Neural cell (in vitro differentiated cells): ENCODE results near the gene MTRF1L. TPM values are rescaled to one million over a fixed set of nuclear protein-coding genes. Genes with fewer than 3 reads are reported as not detected.

ENCODE experiments used
- H2AFZ ChIP-seq: fragments of 200-600, 300-800 bp; sonication (generic), shearing (Covaris generic); 2 replicates; pipeline ENCODE4 v1.6.0; 2014; ENCODE audit warnings: low read depth, mild to moderate bottlenecking, antibody characterized with exemption, low read length, moderate library complexity
- H3F3A ChIP-seq: fragments of 200-600 bp; shearing (Covaris generic); 2 replicates; pipeline ENCODE4 v1.6.1; 2016; ENCODE audit warnings: mild to moderate bottlenecking, moderate library complexity, mixed read lengths, antibody characterized with exemption, low read length; ENCODE audit not compliant: insufficient read depth, poor library complexity, severe bottlenecking
- H3K27ac ChIP-seq: fragments of 200-600, 300-800 bp; sonication (generic), shearing (Covaris generic); 2 replicates; pipeline ENCODE4 v1.5.1; 2014; ENCODE audit warnings: mild to moderate bottlenecking, low read length, moderate library complexity
- H3K27me3 ChIP-seq: fragments of 300-800, 200-600 bp; sonication (generic), shearing (Covaris generic); 2 replicates; pipeline ENCODE4 v1.6.0; 2014; ENCODE audit warnings: mild to moderate bottlenecking, low read depth, low read length, moderate library complexity; ENCODE audit not compliant: insufficient read depth
- H3K36me3 ChIP-seq: fragments of 300-800, 200-600 bp; sonication (generic), shearing (Covaris generic); 2 replicates; pipeline ENCODE4 v1.5.1; 2014; ENCODE audit warnings: mild to moderate bottlenecking, antibody characterized with exemption, low read length, moderate library complexity; ENCODE audit not compliant: insufficient read depth
- H3K4me2 ChIP-seq: fragments of 300-800, 200-600 bp; sonication (generic), shearing (Covaris generic); 2 replicates; pipeline ENCODE4 v1.6.0; 2014; ENCODE audit warnings: mild to moderate bottlenecking, low read length
- H3K4me3 ChIP-seq: fragments of 300-800, 200-600 bp; sonication (generic), shearing (Covaris generic); 2 replicates; pipeline ENCODE4 v1.5.1; 2014; ENCODE audit warnings: mild to moderate bottlenecking, low read length, moderate library complexity
- H3K79me2 ChIP-seq: fragments of 200-600 bp; shearing (Covaris generic); replicated peaks from 2 replicates; pipeline ENCODE4 v1.6.0; 2014; ENCODE audit warnings: mild to moderate bottlenecking, low read length, moderate library complexity; ENCODE audit not compliant: insufficient read depth
- H3K9ac ChIP-seq: fragments of 300-800, 200-600 bp; sonication (generic), shearing (Covaris generic); 2 replicates; pipeline ENCODE4 v1.6.1; 2016; ENCODE audit warnings: mild to moderate bottlenecking, low read length, mixed read lengths
- H3K9me2 ChIP-seq: fragments of 200-600 bp; shearing (Covaris generic); 2 replicates; pipeline ENCODE4 v1.6.1; 2016; ENCODE audit warnings: mild to moderate bottlenecking, low read length, mixed read lengths; ENCODE audit not compliant: insufficient read depth
- H3K9me3 ChIP-seq: fragments of 200-600, 300-800 bp; sonication (generic), shearing (Covaris generic); 2 replicates; pipeline ENCODE4 v1.6.1; 2016; ENCODE audit warnings: mild to moderate bottlenecking, mixed run types, low read length, moderate library complexity, mixed read lengths
- H4K20me1 ChIP-seq: fragments of 200-600 bp; shearing (Covaris generic); 2 replicates; pipeline ENCODE4 v1.6.1; 2016; ENCODE audit warnings: mild to moderate bottlenecking, mixed run types; ENCODE audit not compliant: insufficient read depth
- EP300 ChIP-seq: fragments of 450-650 bp; conservative IDR thresholded peaks from 2 replicates; pipeline ENCODE4 v1.6.1; 2014; ENCODE audit warnings: antibody characterized with exemption, mild to moderate bottlenecking, moderate library complexity; ENCODE audit not compliant: poor library complexity, severe bottlenecking
- EZH2 ChIP-seq: fragments of 200-600, 300-800 bp; shearing (Covaris generic), sonication (generic); IDR thresholded peaks from 2 replicates; pipeline ENCODE4 v1.6.1; 2014; ENCODE audit warnings: antibody characterized with exemption, low read length, borderline replicate concordance, mild to moderate bottlenecking; ENCODE audit not compliant: insufficient read depth, poor library complexity, severe bottlenecking
- MXI1 ChIP-seq: fragments of 450-650 bp; conservative IDR thresholded peaks from 2 replicates; pipeline ENCODE4 v1.6.1; 2014; ENCODE audit warnings: antibody characterized with exemption, mild to moderate bottlenecking; ENCODE audit not compliant: poor library complexity, severe bottlenecking
- POLR2AphosphoS5 ChIP-seq: IDR thresholded peaks from 2 replicates; pipeline ENCODE4 v1.6.1; 2012
- RAD21 ChIP-seq: fragments of 450-650 bp; conservative IDR thresholded peaks from 2 replicates; pipeline ENCODE4 v1.6.1; 2014; ENCODE audit warnings: antibody characterized with exemption, mild to moderate bottlenecking, moderate library complexity
- REST ChIP-seq: IDR thresholded peaks from 2 replicates; pipeline ENCODE4 v1.6.1; 2012; ENCODE audit warnings: borderline replicate concordance
- SMC3 ChIP-seq: fragments of 450-650 bp; conservative IDR thresholded peaks from 2 replicates; pipeline ENCODE4 v1.6.1; 2014; ENCODE audit warnings: antibody characterized with exemption, mild to moderate bottlenecking, moderate library complexity; ENCODE audit not compliant: poor library complexity
- TAF1 ChIP-seq: IDR thresholded peaks from 2 replicates; pipeline ENCODE4 v1.6.1; 2012; ENCODE audit warnings: low read depth
- polyA plus RNA-seq: library from polyadenylated mRNA; depleted of rRNA; stranded (reverse); fragments of >200 nt; gene quantifications from 2 replicates; pipeline ENCODE4 v1.2.3, GENCODE V29; 2014
- TF ChIP-seq, protein P1 (sequence below): fragments of 450-650 bp; IDR thresholded peaks from 2 replicates; pipeline ENCODE4 v1.5.1; 2014; ENCODE audit warnings: antibody characterized with exemption, mild to moderate bottlenecking, moderate library complexity; ENCODE audit not compliant: poor library complexity, severe bottlenecking

MTRF1L gene
- polyA plus RNA-seq, 1 donor from 2014 or later, result 14.0 TPM

DNA sequence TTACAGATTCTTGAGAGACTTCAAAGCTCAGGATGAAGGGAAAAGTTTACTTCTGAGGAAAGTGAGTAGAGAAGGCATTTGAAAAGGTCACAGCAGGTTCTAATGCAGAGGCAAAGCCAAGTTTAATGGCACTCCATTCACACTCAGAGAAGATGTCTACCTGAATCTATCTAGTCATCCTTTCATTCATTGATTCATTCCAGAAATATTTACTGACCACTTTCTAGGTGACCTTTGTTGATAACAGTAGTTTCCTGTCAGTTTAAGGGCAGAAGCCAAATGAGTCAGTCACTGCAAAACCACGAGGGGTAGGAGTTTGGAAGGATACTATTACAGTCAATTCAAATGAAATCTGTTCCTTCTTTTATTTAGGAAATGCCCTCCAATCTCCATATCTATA, 50.5 kb downstream of the MTRF1L start:
- Histone ChIP-seq H2AFZ (no peak overlapping the region), H3K4me2 (no peak overlapping the region), H3K9me3 (no peaks in the 10 kb centered on the region), H3K9ac (no peak overlapping the region), H3K36me3 (no peaks in the 10 kb centered on the region), H4K20me1 (no peaks in the 10 kb centered on the region), H3F3A (no peaks in the 10 kb centered on the region), H3K9me2 (no peaks in the 10 kb centered on the region), H3K4me3 (no peak overlapping the region), H3K79me2 (no peaks in the 10 kb centered on the region), H3K27ac (no peak overlapping the region), H3K27me3 (no peaks in the 10 kb centered on the region)
- no peak for TF ChIP-seq POLR2AphosphoS5
- TF ChIP-seq EP300, result no peak
- TF ChIP-seq EZH2, result no peak
- TF ChIP-seq REST, result no peak
- TF ChIP-seq MXI1, result no peak
- no peak for TF ChIP-seq RAD21
- TF ChIP-seq SMC3, result no peak
- TF ChIP-seq, protein P1, sequence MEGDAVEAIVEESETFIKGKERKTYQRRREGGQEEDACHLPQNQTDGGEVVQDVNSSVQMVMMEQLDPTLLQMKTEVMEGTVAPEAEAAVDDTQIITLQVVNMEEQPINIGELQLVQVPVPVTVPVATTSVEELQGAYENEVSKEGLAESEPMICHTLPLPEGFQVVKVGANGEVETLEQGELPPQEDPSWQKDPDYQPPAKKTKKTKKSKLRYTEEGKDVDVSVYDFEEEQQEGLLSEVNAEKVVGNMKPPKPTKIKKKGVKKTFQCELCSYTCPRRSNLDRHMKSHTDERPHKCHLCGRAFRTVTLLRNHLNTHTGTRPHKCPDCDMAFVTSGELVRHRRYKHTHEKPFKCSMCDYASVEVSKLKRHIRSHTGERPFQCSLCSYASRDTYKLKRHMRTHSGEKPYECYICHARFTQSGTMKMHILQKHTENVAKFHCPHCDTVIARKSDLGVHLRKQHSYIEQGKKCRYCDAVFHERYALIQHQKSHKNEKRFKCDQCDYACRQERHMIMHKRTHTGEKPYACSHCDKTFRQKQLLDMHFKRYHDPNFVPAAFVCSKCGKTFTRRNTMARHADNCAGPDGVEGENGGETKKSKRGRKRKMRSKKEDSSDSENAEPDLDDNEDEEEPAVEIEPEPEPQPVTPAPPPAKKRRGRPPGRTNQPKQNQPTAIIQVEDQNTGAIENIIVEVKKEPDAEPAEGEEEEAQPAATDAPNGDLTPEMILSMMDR, result no peak
- TF ChIP-seq TAF1, result no peak

GRCh38 chr6:152950240-152950639, 52.3 kb downstream of the MTRF1L start:
- H3K27me3 ChIP-seq, result no peaks in the 10 kb centered on the region
- no peaks in the 10 kb centered on the region for H3K79me2 ChIP-seq
- TF ChIP-seq REST (no peak), TAF1 (no peak), EZH2 (no peak), SMC3 (no peak), RAD21 (no peak), MXI1 (no peak), POLR2AphosphoS5 (no peak), EP300 (no peak)
- TF ChIP-seq, protein P1, result no peak
- H3K4me2 ChIP-seq, result no peak overlapping the region
- H3K4me3 ChIP-seq, result no peak overlapping the region
- H3K9me3 ChIP-seq, result no peaks in the 10 kb centered on the region
- H3K36me3 ChIP-seq, result no peaks in the 10 kb centered on the region
- no peaks in the 10 kb centered on the region for H3K9me2 ChIP-seq
- H3F3A ChIP-seq, result no peaks in the 10 kb centered on the region
- H4K20me1 ChIP-seq, result no peaks in the 10 kb centered on the region
- no peak overlapping the region for H3K27ac ChIP-seq
- H3K9ac ChIP-seq, result no peak overlapping the region
- H2AFZ ChIP-seq, result no peak overlapping the region
